Amygdala (tissue), 56 donors: ENCODE data around the gene NUP85.
"Not testable (repeated sequence)": the region's sequence is repeated elsewhere in the genome, so short reads cannot be mapped to it uniquely, and the experiment has no call there.

Source experiments
- DNase-seq, 56 donors: peaks; one replicate each; lab custom pipeline; 2025; lab: John Stamatoyannopoulos, UW

The NUP85 gene

DNA sequence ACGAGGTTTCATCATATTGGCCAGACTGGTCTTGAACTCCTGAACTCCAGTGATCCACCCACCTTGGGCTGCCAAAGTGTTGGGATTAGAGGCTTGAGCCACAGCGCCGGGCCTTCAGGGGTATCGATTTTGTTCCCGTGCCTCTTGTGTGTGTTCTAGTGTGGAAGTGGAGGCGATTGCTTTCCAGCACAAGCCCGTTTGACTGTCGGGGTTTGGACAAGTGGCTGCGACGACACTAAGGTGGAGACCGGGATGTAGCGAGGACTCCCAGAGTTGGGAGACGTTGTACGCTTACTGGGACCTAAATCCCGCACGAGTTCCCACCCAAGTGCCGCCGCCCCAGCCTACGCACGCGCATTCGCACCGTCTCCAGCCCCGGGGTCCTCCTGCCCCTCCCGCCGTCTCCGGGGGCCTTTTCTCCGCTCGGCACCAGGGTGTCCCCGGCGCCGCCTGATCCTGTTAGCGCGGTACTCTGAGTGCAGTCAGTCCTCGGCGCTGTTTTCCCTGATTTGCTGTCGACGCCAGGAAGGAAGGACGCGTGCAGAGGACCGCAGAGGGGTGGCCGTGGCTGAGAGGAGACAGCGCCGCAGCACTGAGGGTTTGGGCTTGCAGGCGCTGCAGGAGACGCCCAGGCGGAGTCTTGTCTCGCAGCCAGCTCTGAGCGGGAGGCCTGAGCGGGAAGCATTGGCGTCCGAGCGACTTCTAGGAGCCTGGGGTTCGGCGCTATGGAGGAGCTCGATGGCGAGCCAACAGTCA is at the start of gene NUP85:
NUP85 (plus strand) TSS at position 643 of the 756 bp plus-strand sequence; CDS start at position 726, 83 bp downstream.
- DNase-seq = peak; percentile 54 to 99 (median 90)

- DNase-seq = not testable (repeated sequence)
These were observed 47.0 kb upstream of the NUP85 start for GRCh38 chr17:75158480-75158879.

DNA sequence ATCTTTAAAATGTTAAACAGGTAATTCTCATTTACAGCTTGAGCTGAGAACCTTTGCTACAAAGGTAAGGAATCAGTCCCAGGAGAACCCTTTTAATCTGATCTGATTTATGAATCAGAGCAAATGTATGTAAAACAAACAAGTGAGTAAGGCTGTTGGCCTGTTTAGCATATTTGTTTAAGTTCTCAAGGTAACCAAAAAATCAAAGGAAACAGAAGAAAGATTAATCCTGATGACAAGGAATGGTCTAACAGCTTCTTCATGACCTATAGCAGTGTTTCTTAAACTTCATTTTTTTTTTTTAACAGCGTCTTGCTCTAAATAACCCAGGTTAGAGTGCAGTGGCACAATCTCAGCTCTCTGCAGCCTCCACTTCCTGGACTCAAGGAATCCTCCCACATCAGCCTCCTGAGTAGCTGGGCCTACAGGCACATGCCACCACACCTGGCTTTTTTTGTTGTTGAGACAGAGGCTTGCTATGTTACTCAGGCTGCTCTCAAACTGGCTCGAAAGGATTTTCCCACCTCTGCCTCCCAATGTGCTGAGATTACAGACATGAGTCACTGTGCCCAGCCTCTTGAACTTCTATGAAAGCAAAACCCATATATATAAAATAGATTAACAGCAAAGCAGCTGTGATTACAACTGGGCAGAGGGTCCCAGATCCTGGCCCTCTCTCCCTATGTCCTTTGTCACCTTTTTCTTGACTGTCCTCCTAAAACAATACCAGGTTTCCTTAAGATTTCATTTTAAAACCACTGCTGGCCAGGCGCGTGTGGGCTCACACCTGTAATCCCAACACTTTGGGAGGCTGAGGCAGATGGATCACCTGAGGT is 46.1 kb upstream of the NUP85 start:
- no peak for DNase-seq

DNA sequence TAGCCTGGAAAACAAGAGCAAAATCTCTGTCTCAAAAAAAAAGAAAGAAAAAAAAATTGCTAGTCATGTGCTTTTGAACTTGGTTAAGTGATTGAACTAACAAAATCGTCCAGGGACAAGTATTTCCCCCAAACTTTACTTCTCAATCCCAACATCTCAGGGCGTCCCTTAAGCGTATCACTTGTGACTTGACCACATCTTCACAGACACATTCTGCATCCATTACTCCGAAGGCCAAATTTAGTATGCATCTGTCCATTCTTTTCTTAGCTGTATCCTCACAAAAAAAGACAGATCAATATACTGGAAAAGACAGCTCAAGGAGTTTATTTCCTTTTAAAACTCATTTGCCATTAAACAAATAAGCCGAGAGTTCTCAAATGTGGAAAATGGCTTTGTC is 45.3 kb upstream of the NUP85 start:
- no peak for DNase-seq

GRCh38 chr17:75163074-75163473 is 42.4 kb upstream of the NUP85 start:
- no peak for DNase-seq

DNA sequence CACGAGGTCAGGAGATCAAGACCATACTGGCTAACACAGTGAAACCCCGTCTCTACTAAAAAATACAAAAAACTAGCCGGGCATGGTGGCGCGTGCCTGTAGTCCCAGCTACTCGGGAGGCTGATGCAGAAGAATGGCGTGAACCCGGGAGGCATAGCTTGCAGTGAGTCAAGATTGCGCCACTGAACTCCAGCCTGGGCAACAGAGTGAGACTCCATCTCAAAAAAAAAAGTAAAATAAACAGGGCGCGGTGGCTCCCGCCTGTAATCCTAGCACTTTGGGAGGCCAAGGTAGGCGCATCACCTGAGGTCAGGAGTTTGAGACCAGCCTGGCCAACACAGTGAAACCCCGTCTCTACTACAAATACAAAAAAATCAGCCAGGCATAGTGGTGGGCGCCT is 40.9 kb upstream of the NUP85 start:
- not testable (repeated sequence) for DNase-seq

- no peak for DNase-seq
These were observed 36.5 kb upstream of the NUP85 start for GRCh38 chr17:75168998-75169397.

DNA sequence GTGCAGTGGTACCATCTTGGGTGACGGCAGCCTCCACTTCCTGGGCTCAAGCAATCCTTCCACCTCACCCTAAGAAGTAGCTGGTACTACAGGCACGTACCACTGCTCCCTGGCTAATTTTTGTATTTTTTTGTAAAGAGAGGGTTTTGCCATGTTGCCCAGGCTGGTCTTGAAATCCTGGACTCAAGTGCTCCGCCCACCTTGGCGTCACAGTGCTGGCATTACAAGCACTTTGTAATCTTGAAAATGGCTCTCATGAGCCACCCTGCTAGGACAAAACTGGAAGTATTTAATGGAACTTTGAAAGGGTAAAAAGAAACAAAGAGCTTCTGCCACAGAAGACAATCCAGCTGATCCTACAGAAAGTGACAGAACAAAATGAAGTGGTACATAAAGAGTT is 32.0 kb upstream of the NUP85 start:
- no peak for DNase-seq

DNA sequence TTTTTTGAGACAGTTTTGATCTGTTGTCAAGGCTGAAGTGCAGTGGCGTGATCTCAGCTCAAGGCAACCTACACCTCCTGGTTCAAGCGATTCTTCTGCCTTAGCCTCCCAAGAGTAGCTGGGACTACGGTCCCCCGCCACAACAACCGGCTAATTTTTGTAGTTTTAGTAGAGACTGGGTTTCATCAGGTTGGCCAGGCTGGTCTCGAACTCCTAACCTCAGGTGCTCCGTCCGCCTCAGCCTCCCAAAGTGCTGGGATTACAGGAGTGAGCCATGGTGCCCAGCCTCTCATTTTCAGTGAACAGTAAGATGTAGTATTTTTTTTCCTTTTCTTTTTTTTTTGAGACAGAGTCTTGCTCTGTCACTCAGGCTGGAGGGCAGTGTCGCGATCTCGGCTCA is 30.5 kb upstream of the NUP85 start:
- DNase-seq = no peak

- no peak for DNase-seq
These were observed 28.9 kb upstream of the NUP85 start for GRCh38 chr17:75176625-75177024.

DNA sequence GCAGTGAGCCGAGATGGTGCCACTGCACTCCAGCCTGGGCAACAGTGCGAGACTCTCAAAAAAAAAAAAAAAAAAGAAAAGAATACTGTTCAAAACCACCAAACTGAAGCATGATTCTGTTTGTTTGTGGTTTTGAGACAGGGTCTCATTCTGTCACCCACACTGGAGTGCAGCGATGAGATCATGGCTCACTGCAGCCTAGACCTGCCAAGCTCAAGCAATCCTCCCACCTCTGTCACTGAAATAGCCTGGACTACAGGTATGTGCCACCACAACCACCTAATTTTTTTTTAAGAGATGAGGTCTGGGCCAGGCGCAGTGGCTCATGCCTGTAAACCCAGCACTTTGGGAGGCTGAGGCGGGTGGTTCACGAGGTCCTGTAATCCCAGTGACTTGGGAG is 27.0 kb upstream of the NUP85 start:
- DNase-seq = no peak

DNA sequence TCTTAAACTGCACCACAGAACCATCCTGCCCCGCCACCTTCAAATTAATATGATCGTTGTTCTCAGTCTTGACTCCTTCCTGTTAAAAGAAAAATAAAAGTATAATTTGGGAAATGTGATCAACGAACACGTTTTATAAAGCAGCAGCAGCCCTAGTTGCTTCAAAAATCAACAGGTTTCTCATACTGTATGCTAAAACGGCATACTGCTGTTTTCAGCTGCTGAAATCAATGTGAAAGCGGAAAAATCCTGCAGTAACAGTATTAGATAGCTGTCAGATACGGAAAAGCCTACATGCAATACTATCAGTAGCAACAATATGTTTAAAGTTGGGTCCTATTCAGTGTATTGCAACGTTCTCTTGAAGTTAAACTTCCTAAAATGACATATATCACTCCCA is 24.4 kb upstream of the NUP85 start:
- DNase-seq = no peak

GRCh38 chr17:75181608-75182318 is 23.7 kb upstream of the NUP85 start:
- DNase-seq = peak in 16 of 56 donors; percentile 8 to 51 (median 31)

- DNase-seq = peak in 9 of 56 donors; percentile 1 to 50 (median 38)
These were observed 23.2 kb upstream of the NUP85 start for GRCh38 chr17:75182319-75182568.

DNA sequence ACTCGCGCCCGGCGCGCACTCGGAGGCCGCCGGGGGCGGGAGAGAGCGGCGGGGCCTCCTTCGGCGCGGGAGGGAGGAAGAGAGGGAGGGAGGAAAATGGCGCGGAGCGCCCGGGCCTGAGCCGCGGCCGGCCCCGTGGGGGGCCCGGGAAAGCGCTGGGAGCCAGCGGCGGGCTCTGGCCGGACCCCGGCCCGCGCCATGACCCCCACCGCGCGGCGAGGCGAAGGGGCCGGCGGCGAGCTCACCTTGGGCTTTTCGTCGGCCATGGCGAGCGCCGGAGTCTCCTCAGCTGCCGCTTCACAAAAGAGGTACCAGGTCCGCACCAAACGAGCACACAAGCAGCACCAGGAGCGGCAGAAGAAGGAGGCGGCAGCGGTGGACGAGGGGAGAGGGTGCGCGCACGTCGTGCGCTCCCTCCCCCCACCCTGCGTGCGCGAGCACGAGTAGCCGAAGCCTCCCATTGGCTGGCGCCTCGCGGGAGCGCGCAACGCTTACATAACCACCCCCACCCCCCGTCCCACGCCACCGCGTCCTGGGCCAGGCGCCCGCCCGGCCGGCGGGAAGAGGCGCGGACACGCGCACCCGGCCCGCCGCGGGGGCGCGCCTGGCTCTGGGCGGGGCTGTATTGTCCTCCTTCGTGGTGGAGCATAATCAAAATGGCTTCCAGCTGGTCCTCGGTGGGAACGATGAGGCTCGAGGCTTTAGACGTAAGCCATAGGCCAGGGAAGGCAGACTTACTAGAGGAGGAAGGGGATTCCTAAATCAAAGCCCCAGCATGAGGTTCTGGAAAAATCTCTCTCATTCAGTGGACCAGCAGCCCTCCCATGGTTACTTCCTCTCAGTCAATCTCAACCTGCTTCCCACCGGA is 22.7 kb upstream of the NUP85 start, which contains the start of gene SUMO2:
SUMO2 (minus strand) TSS at position 391 of the 868 bp plus-strand sequence; CDS start at position 266, 125 bp downstream.
- DNase-seq = peak; percentile 37 to 93 (median 83)

DNA sequence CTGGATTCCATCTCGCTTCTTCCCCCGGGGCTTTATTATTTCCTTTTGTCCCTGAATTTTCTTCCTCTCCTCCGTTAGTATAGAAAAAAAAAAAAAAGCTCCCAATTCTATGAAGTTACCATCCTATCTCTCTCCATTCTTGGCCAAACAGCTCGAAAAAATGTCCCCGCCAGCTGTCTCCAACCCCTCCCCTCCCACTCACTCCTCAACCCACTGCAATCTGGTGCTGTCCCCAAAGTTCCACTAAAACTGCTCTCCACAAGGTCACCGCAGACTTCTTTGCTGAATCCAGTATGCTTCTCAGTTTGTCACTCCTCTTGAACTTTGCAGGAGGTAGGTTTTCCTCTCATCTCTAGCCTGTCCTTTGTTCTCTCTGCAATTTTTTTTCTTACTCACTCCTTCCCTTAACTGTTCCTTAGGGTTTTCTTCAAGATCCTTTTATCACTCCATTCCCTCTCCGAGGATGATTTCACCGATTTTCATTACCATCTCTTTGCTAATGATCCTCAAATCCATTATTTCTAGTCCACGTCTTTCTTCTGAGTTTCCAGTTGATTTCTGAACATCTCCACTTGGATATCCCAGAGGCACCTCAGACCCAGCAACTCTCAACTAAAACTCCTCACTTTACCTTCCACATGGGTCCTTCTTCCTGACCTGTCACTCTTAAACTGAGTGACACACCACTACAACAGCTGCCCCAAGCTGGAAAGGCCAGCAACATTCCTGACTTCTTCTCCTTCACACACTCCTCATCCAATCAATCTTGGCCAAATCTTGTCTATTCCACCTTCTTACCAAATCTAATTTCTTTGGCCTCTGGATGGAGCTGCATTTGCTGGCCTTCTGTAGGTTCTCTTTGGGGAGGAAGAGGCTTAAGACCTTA is 21.2 kb upstream of the NUP85 start:
- no peak for DNase-seq

DNA sequence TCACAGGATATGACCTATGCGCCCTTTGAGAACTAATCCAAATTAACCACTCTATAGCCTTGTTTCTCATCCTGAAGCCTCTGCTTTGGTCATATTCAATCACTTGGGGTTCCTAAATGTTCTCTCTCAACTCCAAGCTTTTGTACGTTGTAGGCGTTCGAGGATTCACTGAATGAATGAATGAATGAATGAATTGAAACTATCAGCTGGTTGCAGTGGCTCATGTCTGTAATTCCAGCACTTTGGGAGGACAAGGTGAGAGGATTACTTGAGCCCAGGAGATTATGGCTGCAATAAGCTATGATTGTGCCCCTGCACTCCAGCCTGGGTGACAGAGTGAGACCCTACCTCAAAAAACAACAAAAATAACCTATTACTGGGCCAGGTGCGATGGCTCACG is 16.9 kb upstream of the NUP85 start:
- no peak for DNase-seq

GRCh38 chr17:75191584-75191983 is 13.9 kb upstream of the NUP85 start:
- no peak for DNase-seq

- no peak for DNase-seq
These were observed 10.6 kb upstream of the NUP85 start for GRCh38 chr17:75194879-75195278.
